ENCODE results near the gene ANKS1A.

GRCh38 chr6:34851361-34851760, 37.7 kb upstream of the ANKS1A start:
- TF ChIP-seq CTCF (IDR thresholded peaks at IDR 0.05) = no peak
- no peak for TF ChIP-seq POLR2A (IDR thresholded peaks at IDR 0.05)

All from testis (tissue), 2 donors.